ENCODE measurements around the gene CCNL1.

CCNL1 gene

DNA sequence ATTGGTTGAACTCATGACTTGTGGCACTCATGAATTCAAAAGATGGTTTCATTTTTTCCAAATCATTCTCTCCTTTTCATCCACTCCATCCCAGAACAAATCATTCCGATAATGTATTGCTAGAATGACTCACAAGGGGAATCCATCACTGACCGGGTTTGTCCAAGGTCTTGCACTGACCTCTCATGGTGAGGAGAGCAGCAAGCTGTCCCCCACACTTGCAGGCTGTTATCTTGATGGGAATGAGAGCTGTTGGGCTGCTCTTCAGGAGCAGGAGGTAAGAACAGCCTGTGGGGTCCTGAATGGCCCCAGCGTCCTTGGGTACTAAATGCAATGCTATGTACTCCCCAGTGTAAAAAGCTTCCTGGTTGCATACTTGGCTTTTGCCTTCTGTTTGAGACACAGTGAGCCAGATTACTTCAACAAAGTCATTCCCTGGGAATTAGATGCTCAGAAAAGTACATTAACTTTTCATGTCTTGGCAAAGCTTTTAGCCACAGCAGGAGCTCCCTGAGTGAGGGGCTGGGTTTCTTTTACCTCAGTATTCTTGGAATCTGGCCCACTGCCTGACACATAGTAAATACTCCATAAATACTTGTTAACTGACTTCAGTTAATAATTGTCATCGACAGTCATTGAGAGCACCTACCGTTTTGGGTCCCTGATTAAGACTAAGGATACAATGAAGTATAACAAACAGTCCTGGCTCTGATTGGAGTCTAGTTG lies 24.1 kb downstream of the CCNL1 start:
- H4K20me1 ChIP-seq (ENCODE audit: insufficient read depth): no peaks in the 10 kb centered on the region
- H3K4me3 ChIP-seq (IDR thresholded peaks at IDR 0.05; ENCODE audit: insufficient read depth, low read depth, low read length): peak overlapping the region; percentile 72
- peaks cover 76% of the 10 kb centered on the region for H3K4me1 ChIP-seq (ENCODE audit: low read depth, poor library complexity, severe bottlenecking)
- TF ChIP-seq, protein P1, sequence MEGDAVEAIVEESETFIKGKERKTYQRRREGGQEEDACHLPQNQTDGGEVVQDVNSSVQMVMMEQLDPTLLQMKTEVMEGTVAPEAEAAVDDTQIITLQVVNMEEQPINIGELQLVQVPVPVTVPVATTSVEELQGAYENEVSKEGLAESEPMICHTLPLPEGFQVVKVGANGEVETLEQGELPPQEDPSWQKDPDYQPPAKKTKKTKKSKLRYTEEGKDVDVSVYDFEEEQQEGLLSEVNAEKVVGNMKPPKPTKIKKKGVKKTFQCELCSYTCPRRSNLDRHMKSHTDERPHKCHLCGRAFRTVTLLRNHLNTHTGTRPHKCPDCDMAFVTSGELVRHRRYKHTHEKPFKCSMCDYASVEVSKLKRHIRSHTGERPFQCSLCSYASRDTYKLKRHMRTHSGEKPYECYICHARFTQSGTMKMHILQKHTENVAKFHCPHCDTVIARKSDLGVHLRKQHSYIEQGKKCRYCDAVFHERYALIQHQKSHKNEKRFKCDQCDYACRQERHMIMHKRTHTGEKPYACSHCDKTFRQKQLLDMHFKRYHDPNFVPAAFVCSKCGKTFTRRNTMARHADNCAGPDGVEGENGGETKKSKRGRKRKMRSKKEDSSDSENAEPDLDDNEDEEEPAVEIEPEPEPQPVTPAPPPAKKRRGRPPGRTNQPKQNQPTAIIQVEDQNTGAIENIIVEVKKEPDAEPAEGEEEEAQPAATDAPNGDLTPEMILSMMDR (conservative IDR thresholded peaks at IDR 0.05; ENCODE audit: low read depth, low read length): no peak; the same call in 1 of the 2 replicates
- H3K9ac ChIP-seq: peak overlapping the region; percentile 61; the same call in 1 of the 2 replicates
- no peaks in the 10 kb centered on the region for H3K27me3 ChIP-seq (ENCODE audit: insufficient read depth, low read depth)
- peak overlapping the region; percentile 92 for H3K27ac ChIP-seq
- no peaks in the 10 kb centered on the region for H3K36me3 ChIP-seq (ENCODE audit: insufficient read depth)
- peak overlapping the region; percentile 81 for H3K4me2 ChIP-seq
- H2AFZ ChIP-seq (ENCODE audit: low read depth): no peak overlapping the region; the same call in 1 of the 2 replicates
- no peaks in the 10 kb centered on the region for H3K79me2 ChIP-seq (ENCODE audit: insufficient read depth, low read depth)

- TF ChIP-seq, protein P1 (conservative IDR thresholded peaks at IDR 0.05; ENCODE audit: low read depth, low read length): no peak
- H3K4me3 ChIP-seq (IDR thresholded peaks at IDR 0.05; ENCODE audit: insufficient read depth, low read depth, low read length): peak overlapping the region; percentile 72
- no peaks in the 10 kb centered on the region for H4K20me1 ChIP-seq (ENCODE audit: insufficient read depth)
- peak overlapping the region; percentile 92 for H3K27ac ChIP-seq
- H3K9ac ChIP-seq: peak overlapping the region; percentile 61
- H2AFZ ChIP-seq (ENCODE audit: low read depth): peak overlapping the region; percentile 21; the same call in 1 of the 2 replicates
- H3K4me1 ChIP-seq (ENCODE audit: low read depth, poor library complexity, severe bottlenecking): peaks cover 87% of the 10 kb centered on the region
- H3K27me3 ChIP-seq (ENCODE audit: insufficient read depth, low read depth): no peaks in the 10 kb centered on the region
- H3K4me2 ChIP-seq: peak overlapping the region; percentile 81
- H3K79me2 ChIP-seq (ENCODE audit: insufficient read depth, low read depth): no peaks in the 10 kb centered on the region
- H3K36me3 ChIP-seq (ENCODE audit: insufficient read depth): no peaks in the 10 kb centered on the region
Observed at GRCh38 chr3:157134620-157135191, 25.2 kb downstream of the CCNL1 start.

- no peaks in the 10 kb centered on the region for H3K79me2 ChIP-seq (ENCODE audit: insufficient read depth, low read depth)
- no peaks in the 10 kb centered on the region for H4K20me1 ChIP-seq (ENCODE audit: insufficient read depth)
- TF ChIP-seq, protein P1 (conservative IDR thresholded peaks at IDR 0.05; ENCODE audit: low read depth, low read length): no peak
- H3K4me3 ChIP-seq (IDR thresholded peaks at IDR 0.05; ENCODE audit: insufficient read depth, low read depth, low read length): no peak overlapping the region
- H2AFZ ChIP-seq (ENCODE audit: low read depth): no peak overlapping the region; the same call in 1 of the 2 replicates
- peak overlapping the region; percentile 61; the same call in 1 of the 2 replicates for H3K9ac ChIP-seq
- H3K4me1 ChIP-seq (ENCODE audit: low read depth, poor library complexity, severe bottlenecking): peaks cover 98% of the 10 kb centered on the region
- H3K4me2 ChIP-seq: peak overlapping the region; percentile 81
- H3K27ac ChIP-seq: peak overlapping the region; percentile 92
- H3K27me3 ChIP-seq (ENCODE audit: insufficient read depth, low read depth): no peaks in the 10 kb centered on the region
- H3K36me3 ChIP-seq (ENCODE audit: insufficient read depth): no peaks in the 10 kb centered on the region
Observed at GRCh38 chr3:157133434-157134320, 26.3 kb downstream of the CCNL1 start.

DNA sequence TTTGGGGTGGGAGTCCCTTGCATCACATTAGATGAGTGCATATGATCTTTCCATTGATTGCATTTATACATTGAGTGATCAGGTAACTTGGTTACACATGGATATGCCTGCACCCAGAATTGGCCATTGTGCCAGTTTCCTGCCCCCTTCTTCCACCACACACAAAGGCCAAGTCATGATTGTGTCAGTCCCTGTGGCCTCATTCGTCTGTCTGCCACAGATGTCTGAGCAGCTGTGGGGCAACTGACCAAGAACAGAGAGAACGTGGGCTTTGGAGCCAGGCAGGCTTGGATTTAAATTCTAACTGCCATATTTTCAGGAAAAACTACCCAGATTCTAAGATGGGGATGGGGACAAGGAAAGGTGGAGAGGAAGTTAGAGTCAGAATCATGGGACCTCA lies 27.0 kb downstream of the CCNL1 start:
- Histone ChIP-seq H3K9ac (no peak overlapping the region; the same call in 1 of the 2 replicates), H3K4me3 (IDR thresholded peaks at IDR 0.05; ENCODE audit: insufficient read depth, low read depth, low read length) (no peak overlapping the region), H3K4me2 (peak overlapping the region; percentile 81), H3K79me2 (ENCODE audit: insufficient read depth, low read depth) (no peaks in the 10 kb centered on the region), H3K36me3 (ENCODE audit: insufficient read depth) (no peaks in the 10 kb centered on the region), H4K20me1 (ENCODE audit: insufficient read depth) (no peaks in the 10 kb centered on the region), H3K27ac (peak overlapping the region; percentile 92), H2AFZ (ENCODE audit: low read depth) (no peak overlapping the region; the same call in 1 of the 2 replicates), H3K27me3 (ENCODE audit: insufficient read depth, low read depth) (no peaks in the 10 kb centered on the region), H3K4me1 (ENCODE audit: low read depth, poor library complexity, severe bottlenecking) (peaks cover 100% of the 10 kb centered on the region)
- TF ChIP-seq, protein P1 (conservative IDR thresholded peaks at IDR 0.05; ENCODE audit: low read depth, low read length): no peak

Data from KMS-11 (cell line).